Neuronal stem cell (in vitro differentiated cells): ENCODE data around the gene RNF135.

Source experiments
- DNase-seq: peaks from one replicate; pipeline ENCODE4 v3.0.0-alpha.2; 2013; ENCODE audit warnings: low spot score
- H2AFZ ChIP-seq: one replicate; pipeline ENCODE4 v1.6.1; 2013; ENCODE audit warnings: mild to moderate bottlenecking, low read length, inconsistent platforms
- H2AK5ac ChIP-seq: 2 replicates; pipeline ENCODE4 v1.6.1; 2013; ENCODE audit warnings: low read depth, mild to moderate bottlenecking, inconsistent platforms, low read length, moderate library complexity, mixed read lengths
- H2BK120ac ChIP-seq: 2 replicates; pipeline ENCODE4 v1.6.1; 2013; ENCODE audit warnings: low read depth, mild to moderate bottlenecking, inconsistent platforms, low read length, moderate library complexity, mixed read lengths
- H2BK12ac ChIP-seq: one replicate; pipeline ENCODE4 v1.6.1; 2013; ENCODE audit warnings: low read length, inconsistent platforms
- H2BK15ac ChIP-seq: 2 replicates; pipeline ENCODE4 v1.6.1; 2013; ENCODE audit warnings: mild to moderate bottlenecking, low read length, inconsistent platforms, mixed read lengths
- H2BK5ac ChIP-seq: one replicate; pipeline ENCODE4 v1.6.1; 2013; ENCODE audit warnings: inconsistent platforms, mild to moderate bottlenecking, low read length, moderate library complexity
- H3K14ac ChIP-seq: one replicate; pipeline ENCODE4 v1.6.1; 2013; ENCODE audit warnings: low read length, inconsistent platforms
- H3K18ac ChIP-seq: 2 replicates; pipeline ENCODE4 v1.6.1; 2013; ENCODE audit warnings: low read length, inconsistent platforms
- H3K23ac ChIP-seq: 2 replicates; pipeline ENCODE4 v1.6.1; 2013; ENCODE audit warnings: low read depth, mild to moderate bottlenecking, mixed read lengths, low read length, inconsistent platforms; ENCODE audit not compliant: poor library complexity
- H3K27ac ChIP-seq: replicated peaks from 3 replicates; pipeline ENCODE4 v1.5.1; 2013; ENCODE audit warnings: low read length, inconsistent platforms
- H3K27me3 ChIP-seq, 3 experiments: 2 replicates each; pipeline ENCODE4 v1.6.1; 2013; ENCODE audit warnings: low read length in 3 of 3, mild to moderate bottlenecking in 2 of 3, inconsistent platforms in 1 of 3, low read depth in 1 of 3, mixed read lengths in 1 of 3, moderate library complexity in 1 of 3; ENCODE audit not compliant: control insufficient read depth in 3 of 3, insufficient read depth in 3 of 3
- H3K36me3 ChIP-seq, 2 donors: replicated peaks in 1 of 2; 2 replicates each; pipeline ENCODE4 v1.6.1; 2013; ENCODE audit warnings: low read length in 2 of 2; ENCODE audit not compliant: control insufficient read depth in 2 of 2, insufficient read depth in 2 of 2
- H3K4ac ChIP-seq: 2 replicates; pipeline ENCODE4 v1.6.1; 2013; ENCODE audit warnings: inconsistent platforms, mild to moderate bottlenecking, low read length, moderate library complexity
- H3K4me1 ChIP-seq, 2 donors: 1 replicate in 1 of 2; 2 replicates in 1 of 2; pipeline ENCODE4 v1.6.1; 2013; ENCODE audit warnings: low read length in 2 of 2, low read depth in 1 of 2; ENCODE audit not compliant: control insufficient read depth in 2 of 2, insufficient read depth in 1 of 2
- H3K4me2 ChIP-seq: one replicate; pipeline ENCODE4 v1.6.1; 2013; ENCODE audit warnings: mild to moderate bottlenecking, low read length, inconsistent platforms; ENCODE audit not compliant: insufficient read depth, poor library complexity, severe bottlenecking
- H3K4me3 ChIP-seq, 2 donors: 2 replicates each; pipeline ENCODE4 v1.5.1; 2013; ENCODE audit warnings: low read length in 2 of 2, mild to moderate bottlenecking in 2 of 2, inconsistent platforms in 1 of 2, moderate library complexity in 1 of 2
- H3K79me1 ChIP-seq: one replicate; pipeline ENCODE4 v1.6.1; 2013; ENCODE audit warnings: low read depth, mild to moderate bottlenecking, inconsistent platforms, low read length, moderate library complexity
- H3K9ac ChIP-seq: one replicate; pipeline ENCODE4 v1.6.1; 2013; ENCODE audit warnings: mild to moderate bottlenecking, low read depth, low read length, inconsistent platforms; ENCODE audit not compliant: poor library complexity
- H3K9me3 ChIP-seq, 2 donors: replicated peaks in 1 of 2; 2 replicates each; pipeline versions ENCODE3 to v1.6.1; 2013; ENCODE audit warnings: low read length in 2 of 2, mild to moderate bottlenecking in 2 of 2, inconsistent platforms in 1 of 2, low read depth in 1 of 2, mixed read lengths in 1 of 2, moderate library complexity in 1 of 2; ENCODE audit not compliant: control insufficient read depth in 2 of 2, insufficient read depth in 1 of 2
- H4K8ac ChIP-seq: one replicate; pipeline ENCODE4 v1.6.1; 2013; ENCODE audit warnings: low read depth, mild to moderate bottlenecking, inconsistent platforms, low read length, moderate library complexity
- H4K91ac ChIP-seq: one replicate; pipeline ENCODE4 v1.6.1; 2013; ENCODE audit warnings: low read length, low read depth, mild to moderate bottlenecking, inconsistent platforms; ENCODE audit not compliant: poor library complexity
- WGBS, 2 donors: extraction: QIAGEN DNeasy Blood & Tissue Kit; methylation state at CpG; one replicate each; pipeline ENCODE4 v1.1.7; 2013; ENCODE audit warnings: missing lambda C conversion rate in 2 of 2, mixed read lengths in 1 of 2; ENCODE audit not compliant: insufficient read length in 2 of 2, insufficient replicate concordance in 1 of 2; ENCODE audit errors: extremely low coverage in 2 of 2; 5-methylcytosine and 5-hydroxymethylcytosine counted together

The RNF135 gene

DNA sequence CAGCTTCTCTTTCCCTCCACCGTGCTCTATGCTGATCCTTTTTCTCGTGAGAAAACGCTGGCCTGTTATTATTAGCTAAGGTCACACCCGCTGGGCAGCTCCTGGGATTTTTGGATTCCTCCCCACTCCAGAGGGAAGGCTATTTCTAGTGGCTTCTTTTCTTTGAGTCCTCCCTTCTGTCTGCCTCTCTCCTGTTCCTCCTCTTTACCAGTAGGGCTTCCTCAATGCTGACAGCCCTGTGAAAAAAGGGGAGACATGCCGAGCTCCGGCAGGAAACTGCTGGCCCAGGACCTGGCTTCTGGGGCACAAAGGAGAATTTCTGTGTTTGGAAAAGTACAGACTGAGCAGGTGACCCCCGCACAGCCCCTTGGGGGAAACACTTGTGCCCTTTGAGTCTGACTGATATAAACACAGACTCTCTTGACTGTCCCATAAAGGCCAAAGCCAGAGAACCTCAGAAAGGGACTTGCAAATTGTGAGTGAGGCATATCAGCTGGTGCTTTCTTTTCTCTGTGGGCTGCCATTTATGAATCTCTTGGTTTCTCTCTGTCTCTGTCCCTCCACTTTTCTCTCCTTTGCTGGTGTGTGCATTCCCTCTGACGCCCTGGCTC, 14.0 kb upstream of the RNF135 start:
- Histone ChIP-seq H3K4ac (no peak overlapping the region), H3K9me3 (no peaks in the 10 kb centered on the region)
- WGBS, 2 donors = no CpG with 5 or more reads among the region's 8 CpGs

DNA sequence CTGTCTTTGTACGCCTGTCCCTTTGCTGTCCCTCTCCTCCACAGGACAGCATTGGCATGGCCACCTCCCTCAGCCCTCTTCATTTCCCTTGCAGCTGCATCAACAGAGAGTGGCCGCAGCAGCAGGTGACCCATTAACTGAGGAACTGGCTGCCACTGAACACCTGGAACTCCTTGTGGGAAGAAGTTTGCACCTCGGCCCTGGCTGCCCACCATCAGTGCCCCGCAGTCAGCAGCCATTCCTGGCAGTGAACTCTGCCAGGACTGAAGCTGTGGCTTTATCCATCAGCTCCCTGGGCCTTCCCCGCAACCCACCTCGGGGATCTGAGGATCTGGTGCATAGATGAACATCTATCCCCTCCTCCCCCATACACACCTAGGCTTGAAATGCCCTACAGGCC, 13.1 kb upstream of the RNF135 start:
- no peak for DNase-seq
- Histone ChIP-seq H2BK15ac (peak overlapping the region; percentile 60), H3K9me3 (no peaks in the 10 kb centered on the region)

More for the DNA sequence above, 14.0 kb upstream of the RNF135 start:
- Histone ChIP-seq H2BK120ac (no peak overlapping the region), H3K4me1 (peaks cover 8 to 11% of the 10 kb centered on the region in 2 donors), H3K4me2 (no peak overlapping the region), H3K9ac (no peak overlapping the region), H2AK5ac (no peak overlapping the region), H4K91ac (no peak overlapping the region), H3K14ac (no peak overlapping the region), H3K4me3 (no peak overlapping the region), H3K23ac (no peak overlapping the region), H3K18ac (no peak overlapping the region), H2AFZ (peak overlapping the region; percentile 94), H2BK12ac (no peak overlapping the region), H3K27me3 (peaks cover 0 to 2% (median 0%) of the 10 kb centered on the region in 3 experiments), H4K8ac (no peak overlapping the region), H3K79me1 (no peaks in the 10 kb centered on the region), H2BK15ac (peak overlapping the region; percentile 60), H2BK5ac (no peak overlapping the region), H3K27ac (no peak overlapping the region), H3K36me3 (no peaks in the 10 kb centered on the region)
- no peak for DNase-seq

DNA sequence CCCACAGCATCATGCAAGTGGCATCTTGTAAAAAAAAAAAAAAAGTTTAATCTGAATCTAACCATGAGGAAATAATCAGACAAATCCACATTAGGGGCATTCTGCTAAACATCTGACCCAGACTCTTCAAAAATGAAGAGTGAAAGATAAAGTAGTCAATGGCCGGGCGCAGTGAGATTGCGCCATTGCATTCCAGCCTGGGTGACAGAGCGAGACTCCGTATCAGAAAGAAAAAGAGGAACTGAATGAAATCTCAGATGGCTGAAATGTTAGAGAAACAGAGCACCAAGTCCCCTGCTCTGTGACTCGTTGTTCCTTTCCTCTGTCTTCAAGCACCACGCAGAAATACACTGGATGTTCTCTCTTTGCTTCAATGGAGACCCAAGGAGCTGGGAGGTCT, 12.7 kb upstream of the RNF135 start:
- Histone ChIP-seq H2AK5ac (no peak overlapping the region), H3K36me3 (no peaks in the 10 kb centered on the region), H2BK15ac (no peak overlapping the region), H2BK120ac (no peak overlapping the region), H3K4me1 (peaks cover 8 to 11% of the 10 kb centered on the region in 2 donors), H3K9ac (no peak overlapping the region), H3K9me3 (no peaks in the 10 kb centered on the region), H3K27ac (no peak overlapping the region), H3K4me2 (no peak overlapping the region), H3K14ac (no peak overlapping the region), H3K23ac (no peak overlapping the region), H2AFZ (no peak overlapping the region), H4K8ac (no peak overlapping the region), H2BK12ac (no peak overlapping the region), H3K4ac (no peak overlapping the region), H3K18ac (no peak overlapping the region), H4K91ac (no peak overlapping the region), H3K79me1 (no peaks in the 10 kb centered on the region), H2BK5ac (no peak overlapping the region), H3K4me3 (no peak overlapping the region), H3K27me3 (peaks cover 0 to 2% (median 0%) of the 10 kb centered on the region in 3 experiments)
- no CpG with 5 or more reads among the region's 7 CpGs for WGBS, 2 donors
- DNase-seq = no peak

More for the DNA sequence above, 13.1 kb upstream of the RNF135 start:
- no peaks in the 10 kb centered on the region for H3K36me3 ChIP-seq
- H3K27ac ChIP-seq = no peak overlapping the region
- WGBS, 2 donors = no CpG with 5 or more reads among the region's 6 CpGs
- no peak overlapping the region for H2BK120ac ChIP-seq
- H2AK5ac ChIP-seq = peak overlapping the region; percentile 53
- peaks cover 0 to 2% (median 0%) of the 10 kb centered on the region in 3 experiments for H3K27me3 ChIP-seq
- no peak overlapping the region for H3K9ac ChIP-seq
- H2AFZ ChIP-seq = peak overlapping the region; percentile 94
- H4K8ac ChIP-seq = no peak overlapping the region
- H3K14ac ChIP-seq = no peak overlapping the region
- no peak overlapping the region for H3K18ac ChIP-seq
- H3K23ac ChIP-seq = no peak overlapping the region
- no peak overlapping the region for H3K4me2 ChIP-seq
- no peak overlapping the region for H2BK12ac ChIP-seq
- no peak overlapping the region for H4K91ac ChIP-seq
- H2BK5ac ChIP-seq = peak overlapping the region; percentile 57
- no peak overlapping the region for H3K4me3 ChIP-seq
- peaks cover 8 to 11% of the 10 kb centered on the region in 2 donors for H3K4me1 ChIP-seq
- no peak overlapping the region for H3K4ac ChIP-seq
- H3K79me1 ChIP-seq = no peaks in the 10 kb centered on the region

DNA sequence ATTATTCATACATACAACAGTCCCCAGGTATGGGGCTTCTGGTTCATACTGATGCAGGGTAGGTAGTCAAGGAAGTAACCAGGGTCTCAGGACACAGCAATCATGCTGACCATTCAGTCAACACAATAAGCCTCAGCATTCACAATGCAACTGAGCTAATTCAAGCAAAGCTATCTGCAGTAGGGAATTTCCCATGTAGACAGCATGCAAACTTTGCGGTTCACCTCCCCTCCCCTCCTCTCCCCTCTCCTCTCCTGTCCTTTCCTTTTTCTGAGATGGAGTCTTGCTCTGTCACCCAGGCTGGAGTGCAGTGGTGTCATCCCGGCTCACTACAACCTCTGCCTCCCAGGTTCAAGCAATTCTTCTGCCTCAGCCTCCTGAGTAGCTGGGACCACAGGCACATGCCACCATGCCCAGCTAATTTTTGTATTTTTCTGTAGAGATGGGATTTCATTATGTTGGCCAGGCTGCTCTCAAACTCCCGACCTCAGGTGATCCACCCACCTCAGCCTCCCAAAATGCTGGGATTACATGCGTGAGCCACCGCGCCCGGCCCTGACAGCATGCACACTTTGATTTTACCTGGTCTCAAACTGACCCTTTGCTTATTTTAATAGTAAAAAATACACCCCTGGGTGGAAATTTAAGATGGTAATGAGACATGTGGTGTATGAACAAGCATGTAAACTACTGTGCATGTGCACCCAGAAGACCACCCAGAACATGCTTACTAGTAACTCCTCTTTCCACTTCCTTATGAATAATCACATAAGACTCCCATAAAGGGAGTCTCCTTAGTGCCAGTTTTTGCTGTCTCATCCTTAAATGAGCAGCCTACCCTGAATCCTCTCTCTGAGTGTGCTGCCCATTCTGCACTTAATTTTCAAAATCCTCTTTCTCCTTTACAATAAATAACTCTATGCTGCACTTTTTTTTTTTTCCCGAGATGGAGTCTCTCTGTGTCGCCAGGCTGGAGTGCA, 9.3 kb upstream of the RNF135 start:
- Histone ChIP-seq H2BK5ac (no peak overlapping the region), H3K4me1 (peaks cover 4 to 8% of the 10 kb centered on the region in 2 donors), H3K4me2 (no peak overlapping the region), H2BK12ac (no peak overlapping the region), H2AFZ (no peak overlapping the region), H3K18ac (no peak overlapping the region), H3K79me1 (no peaks in the 10 kb centered on the region), H3K9ac (no peak overlapping the region), H4K91ac (no peak overlapping the region), H2BK15ac (no peak overlapping the region), H3K23ac (no peak overlapping the region), H3K14ac (no peak overlapping the region), H3K36me3 (no peaks in the 10 kb centered on the region), H3K9me3 (no peaks in the 10 kb centered on the region), H3K4ac (no peak overlapping the region), H3K27ac (no peak overlapping the region), H2BK120ac (no peak overlapping the region), H3K4me3 (no peak overlapping the region), H2AK5ac (no peak overlapping the region), H4K8ac (no peak overlapping the region), H3K27me3 (no peaks in the 10 kb centered on the region)
- DNase-seq = no peak
- no CpG with 5 or more reads among the region's 9 CpGs for WGBS, 2 donors
